Activated CD8-positive, alpha-beta memory T cell treated with anti-CD3 and anti-CD28 coated beads for 36 hours (primary cell): ENCODE results near the gene GGA3. TPM values are rescaled to one million over a fixed set of nuclear protein-coding genes. Genes with fewer than 3 reads are reported as not detected.

ENCODE experiments used
- CTCF ChIA-PET: fragments of 350-600 bp; sonication (Branson Sonifier 250); formaldehyde crosslinking; loops from one replicate; lab custom pipeline; 2021; ENCODE audit warnings: antibody characterized with exemption; lab: Charles Lee
- POLR2A ChIA-PET: fragments of 350-600 bp; sonication (Branson Sonifier 250); formaldehyde crosslinking; loops from one replicate; lab custom pipeline; 2021; ENCODE audit warnings: antibody characterized with exemption; lab: Charles Lee
- total RNA-seq, 2 experiments: library from RNA; stranded (reverse); gene quantifications; one replicate each; pipeline ENCODE4 v1.2.3, GENCODE V29; 2021

Gene GGA3
- 10 to 100 TPM; 67.5 to 68.8 TPM for total RNA-seq

GRCh38 chr17:75261336-75262111 is at the start of gene GGA3, which contains the start of gene MRPS7:
Gene GGA3 (minus strand): TSS chr17:75261606. CDS start chr17:75261587, 19 bp downstream.
Gene MRPS7 (plus strand): TSS chr17:75261879. CDS start chr17:75261901, 22 bp downstream.
- ChIA-PET POLR2A (interaction anchor here (0.5 to 3.4 kb wide), 14 partner anchors 9 to 288 kb away, joined by 3 to 69 read pairs (median 5); partner anchors contain the start of genes GRB2, LLGL2, MIF4GD and NT5C), CTCF (interaction anchor here (0.5 to 4.3 kb wide), 10 partner anchors 10 to 151 kb away, joined by 3 to 50 read pairs (median 6); partner anchors contain the start of genes MIF4GD and SLC25A19)

DNA sequence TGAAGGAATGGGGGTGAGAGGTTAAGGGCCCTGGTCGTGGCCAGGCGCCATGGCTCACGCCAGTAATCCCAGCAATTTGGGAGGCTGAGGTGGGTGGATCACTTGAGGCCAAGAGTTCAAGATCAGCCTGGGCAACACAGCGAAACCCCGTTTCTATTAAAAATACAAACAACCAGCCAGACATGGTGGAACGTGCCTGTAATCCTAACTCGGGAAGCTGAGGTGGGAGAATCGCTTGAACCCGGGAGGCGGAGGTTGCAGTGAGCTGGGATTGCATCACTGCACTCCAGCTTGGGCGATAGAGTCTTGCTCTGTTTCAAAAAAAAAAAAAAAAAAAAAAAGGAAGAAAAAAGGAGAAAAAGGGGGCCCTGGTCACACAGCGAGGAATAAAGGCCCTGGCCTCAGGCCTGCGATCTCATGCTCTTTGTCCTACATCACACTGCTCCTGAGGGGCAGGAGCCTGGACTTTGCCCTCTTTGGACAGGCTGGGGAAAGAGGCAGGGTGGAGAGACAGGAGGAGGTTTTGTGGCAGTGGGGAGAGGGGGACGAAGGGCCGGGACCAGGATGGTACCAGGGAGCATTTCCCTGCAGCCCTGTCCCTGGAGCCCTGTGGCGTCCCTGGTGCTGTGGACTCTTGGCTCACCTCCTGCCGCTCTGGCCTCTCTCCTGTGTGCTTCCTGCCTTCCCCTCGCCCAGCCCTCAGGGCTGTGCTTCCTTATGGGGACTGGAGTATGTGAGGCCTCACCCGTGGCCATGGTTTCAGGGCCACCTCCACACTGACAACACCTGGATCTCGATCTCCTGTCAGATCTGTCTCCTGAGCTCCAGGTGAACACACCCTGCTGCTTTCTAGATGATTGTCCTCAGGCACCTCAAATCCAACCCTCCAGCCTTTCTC is 47.6 kb upstream of the GGA3 start:
- ChIA-PET POLR2A (no interaction called here), CTCF (interaction anchor here (0.6 to 1.0 kb wide), 3 partner anchors 14 to 228 kb away, joined by 3 to 5 read pairs (median 3); no protein-coding TSS in a partner anchor)

GRCh38 chr17:75307957-75308731 is 46.7 kb upstream of the GGA3 start:
- CTCF ChIA-PET, result interaction anchor here (0.6 to 1.0 kb wide), 2 partner anchors 15 to 227 kb away, joined by 3 to 5 read pairs; no protein-coding TSS in a partner anchor
- POLR2A ChIA-PET, result no interaction called here

GRCh38 chr17:75301502-75302206 is 40.2 kb upstream of the GGA3 start:
- CTCF ChIA-PET, result interaction anchor here (0.5 kb wide), 1 partner anchor 212 kb away, joined by 3 read pairs; no protein-coding TSS in a partner anchor
- POLR2A ChIA-PET, result no interaction called here

DNA sequence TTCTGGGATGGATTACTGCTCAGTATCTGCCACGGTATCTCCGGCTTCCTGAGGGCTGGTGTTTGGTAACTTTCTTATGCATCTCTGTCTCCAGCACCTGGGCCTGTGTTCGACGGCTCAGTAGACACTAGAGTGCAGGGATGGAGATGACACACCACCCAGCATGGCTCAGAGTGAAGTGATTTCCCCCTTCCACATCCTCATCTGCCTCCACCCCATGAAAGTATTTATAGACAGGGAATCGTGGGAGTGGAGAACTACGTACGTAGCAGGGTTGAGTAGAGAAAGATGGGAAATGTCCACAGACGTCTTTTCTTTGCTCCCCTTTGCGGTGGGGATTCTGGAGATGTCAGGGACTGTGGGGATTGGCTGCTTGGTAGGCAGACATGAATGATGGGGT is 39.6 kb upstream of the GGA3 start:
- CTCF ChIA-PET, result no interaction called here
- POLR2A ChIA-PET, result no interaction called here

DNA sequence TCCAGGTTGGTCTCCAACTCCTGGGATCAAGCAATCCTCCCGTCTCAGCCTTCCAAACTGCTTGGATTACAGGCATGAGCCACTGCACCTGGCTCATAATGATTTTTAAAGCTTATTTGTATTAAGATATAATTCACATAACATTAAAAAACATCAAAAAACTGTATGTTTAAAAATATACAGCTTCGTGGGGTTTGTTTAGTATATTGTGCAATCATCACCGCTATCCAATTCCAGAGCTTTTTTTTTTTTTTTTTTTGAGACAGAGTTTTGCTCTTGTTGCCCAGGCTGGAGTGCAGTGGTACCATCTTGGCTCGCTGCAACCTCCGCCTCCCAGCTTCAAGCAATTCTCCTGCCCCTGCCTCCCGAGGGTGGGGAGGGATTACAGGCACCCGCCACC is 38.9 kb upstream of the GGA3 start:
- ChIA-PET CTCF (no interaction called here), POLR2A (interaction anchor here (0.7 kb wide), 1 partner anchor 31 kb away, joined by 5 read pairs; no protein-coding TSS in a partner anchor)

GRCh38 chr17:75295201-75296158 is 34.1 kb upstream of the GGA3 start:
- POLR2A ChIA-PET, result interaction anchor here (0.7 to 1.2 kb wide), 3 partner anchors 24 to 544 kb away, joined by 3 to 4 read pairs (median 4); partner anchors contain the start of gene MIF4GD
- CTCF ChIA-PET, result interaction anchor here (0.7 to 1.5 kb wide), 5 partner anchors 14 to 581 kb away, joined by 3 to 4 read pairs (median 4); no protein-coding TSS in a partner anchor

DNA sequence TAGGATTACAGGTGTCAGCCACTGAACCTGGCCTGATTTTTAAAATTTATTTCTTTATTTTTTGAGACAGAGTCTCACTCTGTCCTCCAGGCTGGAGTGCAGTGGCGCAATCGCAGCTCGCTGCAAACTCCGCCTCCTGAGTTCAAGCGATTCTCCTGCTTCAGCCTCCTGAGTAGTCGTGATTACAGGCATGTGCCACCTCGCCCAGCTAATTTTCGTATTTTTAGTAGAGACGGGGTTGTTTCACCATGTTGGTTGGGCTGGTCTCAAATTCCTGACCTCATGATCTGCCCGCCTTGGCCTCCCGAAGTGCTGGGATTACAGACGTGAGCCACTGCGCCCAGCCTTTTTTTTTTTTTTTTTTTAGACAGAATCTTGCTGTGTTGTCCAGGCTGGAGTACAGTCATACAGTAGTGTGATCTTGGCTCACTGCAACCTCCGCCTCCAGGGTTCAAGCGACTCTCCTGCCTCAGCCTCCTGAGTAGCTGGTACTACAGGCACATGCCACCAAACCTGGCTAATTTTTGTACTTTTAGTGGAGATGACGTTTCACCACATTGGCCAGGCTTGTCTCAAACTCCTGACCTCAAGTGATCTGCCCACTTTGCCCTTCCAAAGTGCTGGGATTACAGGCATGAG is 31.5 kb upstream of the GGA3 start:
- POLR2A ChIA-PET, result interaction anchor here (0.7 kb wide), 1 partner anchor 113 kb away, joined by 5 read pairs; no protein-coding TSS in a partner anchor
- CTCF ChIA-PET, result interaction anchor here (2.1 to 2.3 kb wide), 2 partner anchors 23 to 30 kb away, joined by 5 read pairs; no protein-coding TSS in a partner anchor

GRCh38 chr17:75289832-75290337 is 28.5 kb upstream of the GGA3 start:
- CTCF ChIA-PET, result interaction anchor here (0.7 to 3.2 kb wide), 15 partner anchors 17 to 1435 kb away, joined by 3 to 27 read pairs (median 4); partner anchors contain the start of genes GRB2, MIF4GD and MRPS7
- POLR2A ChIA-PET, result interaction anchor here (0.5 to 2.4 kb wide), 12 partner anchors 18 to 235 kb away, joined by 3 to 35 read pairs (median 4); partner anchors contain the start of genes GRB2, LLGL2, MIF4GD and MRPS7

DNA sequence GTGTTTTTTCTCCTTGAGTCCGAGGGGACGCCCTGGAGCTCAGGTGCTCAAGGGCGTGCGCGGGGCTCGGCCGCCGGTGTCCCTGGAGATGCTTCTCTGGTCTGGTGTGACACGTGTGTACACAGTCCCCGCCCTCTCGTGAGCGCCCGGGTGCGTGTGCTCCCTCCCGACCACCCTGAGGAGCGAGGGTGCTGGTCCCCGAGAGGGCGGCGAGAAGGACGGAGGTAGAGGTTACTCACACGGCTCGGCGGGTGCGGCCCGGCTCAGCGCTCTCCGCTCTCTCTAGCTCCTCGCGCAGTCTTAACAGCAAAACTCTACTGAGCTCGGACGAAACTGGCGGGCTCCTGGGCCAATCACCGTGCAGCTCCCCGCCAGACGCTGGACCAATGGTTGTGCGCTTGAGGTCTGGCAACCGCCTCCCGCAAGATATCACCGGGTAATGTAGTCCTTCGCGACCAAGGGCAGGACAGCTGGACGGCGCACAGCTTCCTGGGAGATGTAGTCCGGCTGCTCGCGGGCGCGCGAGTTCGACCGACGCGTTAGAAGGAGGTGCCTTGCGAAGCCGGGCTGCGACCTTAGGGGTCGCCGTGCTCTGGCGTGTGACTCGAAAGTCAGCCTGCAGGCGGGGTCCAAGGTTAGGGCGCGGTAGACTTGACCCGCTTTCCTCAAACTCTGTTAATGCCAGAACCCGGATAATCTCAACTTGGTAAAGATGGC is 27.9 kb upstream of the GGA3 start, which contains the start of gene SLC25A19:
TSS of gene SLC25A19 (minus strand) at position 319 of the 717 bp plus-strand sequence. CDS start 2,669 bp downstream, outside the sequence.
- POLR2A ChIA-PET, result interaction anchor here (0.5 to 2.4 kb wide), 19 partner anchors 13 to 476 kb away, joined by 3 to 35 read pairs (median 3); partner anchors contain the start of genes GALK1, GRB2, LLGL2 and MIF4GD

GRCh38 chr17:75288770-75289114 is 27.3 kb upstream of the GGA3 start:
- ChIA-PET CTCF (interaction anchor here (0.6 to 3.2 kb wide), 22 partner anchors 10 to 300 kb away, joined by 3 to 27 read pairs (median 3); partner anchors contain the start of genes GRB2, MIF4GD and MRPS7), POLR2A (interaction anchor here (0.6 to 2.4 kb wide), 15 partner anchors 12 to 476 kb away, joined by 3 to 35 read pairs (median 3); partner anchors contain the start of genes GALK1, GRB2, MIF4GD and NT5C)

More for the DNA sequence above, 27.9 kb upstream of the GGA3 start, which contains the start of gene SLC25A19:
- CTCF ChIA-PET, result interaction anchor here (0.6 to 3.2 kb wide), 22 partner anchors 9 to 300 kb away, joined by 3 to 27 read pairs (median 3); partner anchors contain the start of genes GRB2, MIF4GD and MRPS7

DNA sequence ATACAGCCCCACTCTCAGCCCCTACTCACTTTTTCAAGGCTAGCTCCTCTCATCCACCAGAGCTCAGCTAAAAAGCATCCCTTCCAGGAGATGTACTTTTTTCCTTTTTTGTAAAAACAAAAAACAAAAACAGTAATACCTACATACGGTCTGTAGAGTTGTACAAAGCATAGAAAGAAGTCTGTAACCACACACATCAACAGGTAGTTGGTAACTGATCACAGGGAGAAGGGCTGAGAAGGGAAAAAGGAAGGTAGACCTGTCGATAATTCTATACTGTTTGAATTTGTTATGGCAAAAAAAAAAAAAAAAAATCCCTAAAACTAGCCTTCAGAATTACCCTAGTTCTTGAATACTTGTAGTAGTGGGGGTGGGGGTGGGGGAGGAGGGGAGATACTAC is 27.0 kb upstream of the GGA3 start:
- POLR2A ChIA-PET, result interaction anchor here (0.6 to 2.4 kb wide), 8 partner anchors 12 to 477 kb away, joined by 3 to 35 read pairs (median 5); partner anchors contain the start of genes GALK1, GRB2, MIF4GD and TMEM94
- CTCF ChIA-PET, result interaction anchor here (0.6 to 3.2 kb wide), 11 partner anchors 10 to 124 kb away, joined by 3 to 27 read pairs (median 4); partner anchors contain the start of genes GRB2, MIF4GD and MRPS7

DNA sequence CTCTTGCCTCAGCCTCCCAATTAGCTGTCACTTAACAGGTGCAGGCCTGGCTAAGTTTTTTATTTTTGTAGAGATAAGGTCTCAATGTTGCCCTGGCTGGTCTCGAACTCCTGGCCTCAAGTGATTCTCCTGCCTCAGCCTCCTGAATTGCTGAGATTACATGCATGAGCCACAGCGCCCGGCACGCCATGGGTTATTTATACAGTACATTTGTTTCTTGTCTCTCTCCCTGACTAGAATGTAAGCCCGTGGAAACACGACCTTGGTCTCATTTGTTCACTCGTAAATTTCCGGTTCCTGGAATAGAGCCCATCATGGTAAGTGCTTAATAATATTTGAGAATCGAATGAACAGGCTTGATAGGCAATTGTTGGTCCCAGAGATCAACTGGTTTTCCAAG is 25.8 kb upstream of the GGA3 start:
- CTCF ChIA-PET, result interaction anchor here (1.5 kb wide), 1 partner anchor 17 kb away, joined by 4 read pairs; the partner anchor contains the start of gene MIF4GD
- POLR2A ChIA-PET, result no interaction called here

DNA sequence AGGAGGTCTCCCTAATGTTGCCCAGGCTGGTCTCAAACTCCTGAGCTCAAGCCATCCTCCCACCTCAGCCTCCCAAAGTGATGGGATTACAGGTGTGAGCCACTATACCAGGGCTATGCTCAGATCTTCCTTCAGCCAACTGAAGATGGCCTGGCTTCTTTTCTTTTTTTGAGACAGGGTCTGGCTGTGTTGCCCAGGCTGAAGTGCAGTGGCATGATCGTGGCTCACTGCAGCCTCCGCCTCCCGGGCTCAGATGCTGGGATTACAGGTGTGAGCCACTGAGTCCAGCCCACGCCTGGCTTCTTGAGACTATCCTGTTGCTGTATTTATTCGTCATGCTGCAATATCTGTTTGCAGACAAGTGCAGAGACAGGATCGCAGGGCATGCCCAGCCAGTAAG is 23.7 kb upstream of the GGA3 start:
- CTCF ChIA-PET, result interaction anchor here (0.6 kb wide), 1 partner anchor 27 kb away, joined by 4 read pairs; no protein-coding TSS in a partner anchor
- POLR2A ChIA-PET, result no interaction called here
